Hepatic stellate cell (primary cell): ENCODE data around the gene GCLM.
"Not testable (repeated sequence)": the region's sequence is repeated elsewhere in the genome, so short reads cannot be mapped to it uniquely, and the experiment has no call there.

Experiments used
- DNase-seq: peaks from one replicate; pipeline ENCODE4 v3.0.0; 2011; ENCODE audit warnings: low spot score

The GCLM gene, protein sequence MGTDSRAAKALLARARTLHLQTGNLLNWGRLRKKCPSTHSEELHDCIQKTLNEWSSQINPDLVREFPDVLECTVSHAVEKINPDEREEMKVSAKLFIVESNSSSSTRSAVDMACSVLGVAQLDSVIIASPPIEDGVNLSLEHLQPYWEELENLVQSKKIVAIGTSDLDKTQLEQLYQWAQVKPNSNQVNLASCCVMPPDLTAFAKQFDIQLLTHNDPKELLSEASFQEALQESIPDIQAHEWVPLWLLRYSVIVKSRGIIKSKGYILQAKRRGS

DNA sequence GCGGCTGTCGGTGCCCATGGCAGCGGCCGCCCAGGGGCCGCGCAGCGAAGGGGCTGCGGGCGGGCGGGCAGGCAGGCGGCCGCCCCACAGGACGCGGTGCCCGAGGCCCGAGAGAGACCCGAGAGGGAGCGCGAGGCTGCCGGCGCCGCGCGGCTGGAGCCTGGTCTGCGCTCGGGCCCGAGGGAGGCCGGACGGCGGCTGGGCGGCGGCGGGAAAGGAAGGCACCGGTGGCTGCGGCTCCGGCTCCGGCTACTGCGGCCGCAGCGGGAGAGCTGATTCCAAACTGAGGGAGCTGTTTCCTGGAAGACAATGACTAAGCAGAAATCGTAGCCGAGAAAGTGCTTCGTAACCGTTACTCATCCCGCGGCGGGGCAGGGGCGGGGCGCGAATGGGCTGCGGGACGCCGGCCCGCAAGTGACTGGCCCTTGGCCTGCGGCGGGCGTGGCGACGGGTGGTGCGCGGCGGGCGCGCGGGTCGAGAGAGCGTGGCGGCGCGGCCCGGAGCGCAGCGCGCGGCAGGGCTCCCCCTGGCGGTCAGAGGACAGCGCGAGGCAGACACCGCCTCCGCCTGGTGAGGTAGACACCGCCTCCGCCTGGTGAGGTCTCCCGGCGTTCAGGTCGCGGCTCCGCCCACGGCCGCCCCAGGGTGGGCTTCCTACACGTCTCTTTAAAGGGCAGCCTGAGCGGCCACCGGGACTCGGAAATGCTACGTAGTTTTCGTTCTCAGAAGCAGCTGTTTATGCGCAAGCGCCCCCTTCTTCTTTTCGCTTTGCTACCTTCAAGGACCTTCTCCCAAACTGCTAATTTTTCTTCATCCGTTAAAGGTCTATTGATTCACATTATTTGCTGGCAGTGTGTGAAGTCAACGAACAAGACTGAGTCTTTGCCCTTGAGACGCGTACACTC is at the start of gene GCLM:
TSS of gene GCLM (minus strand) at position 285 of the 905 bp plus-strand sequence. CDS start at position 18, 267 bp downstream.
- peak; percentile 87 for DNase-seq

DNA sequence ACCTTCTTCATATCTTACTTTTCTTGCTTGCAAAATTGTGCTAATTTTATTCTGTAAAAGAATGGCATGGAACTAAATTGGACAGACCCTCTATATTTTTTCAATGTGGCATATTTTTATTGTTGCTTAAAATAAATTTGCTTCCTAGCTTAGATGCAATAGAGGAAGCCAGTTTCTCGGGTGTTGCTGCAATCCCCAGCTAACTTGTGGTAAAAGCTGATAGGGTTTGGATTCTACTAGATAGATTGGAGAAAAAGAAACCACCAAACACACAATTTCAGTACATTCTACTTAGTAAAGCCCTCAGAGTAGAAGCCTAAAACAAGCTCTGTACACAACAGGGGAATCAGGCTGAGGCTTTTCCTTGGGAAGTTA is 49.5 kb upstream of the GCLM start:
- no peak for DNase-seq

DNA sequence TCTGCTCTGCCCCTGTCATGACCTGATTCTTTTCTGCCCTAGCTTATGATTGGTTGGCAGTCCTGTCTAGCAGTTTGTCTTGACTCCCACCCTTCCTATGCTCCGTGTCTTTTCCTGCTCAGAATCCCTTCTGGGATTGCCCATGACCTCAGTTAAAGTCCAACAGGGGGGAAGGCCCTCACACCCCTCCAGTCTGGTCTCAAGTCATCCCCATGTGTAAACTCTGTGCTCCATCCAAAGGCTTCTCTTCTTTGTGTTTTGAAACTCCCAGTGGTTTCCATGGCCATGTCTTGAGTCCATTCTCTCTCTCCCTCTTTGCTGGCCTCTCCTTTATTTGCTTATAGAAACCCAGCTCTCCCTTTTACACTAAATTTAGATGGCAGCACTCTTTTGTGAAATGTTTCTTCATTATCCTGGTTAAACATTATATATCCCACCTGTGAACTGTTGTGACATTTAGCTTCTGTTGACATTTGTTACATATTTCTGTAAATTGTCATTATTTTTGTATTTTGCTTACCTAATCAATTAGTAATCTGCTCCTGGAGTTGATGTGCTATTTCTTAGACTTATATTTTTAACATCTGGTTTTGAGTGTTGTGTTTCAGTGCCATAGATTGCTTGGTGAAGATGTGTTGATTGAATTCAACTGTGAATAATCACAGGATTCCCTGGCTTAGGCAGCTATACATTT is 48.9 kb upstream of the GCLM start:
- DNase-seq: no peak

DNA sequence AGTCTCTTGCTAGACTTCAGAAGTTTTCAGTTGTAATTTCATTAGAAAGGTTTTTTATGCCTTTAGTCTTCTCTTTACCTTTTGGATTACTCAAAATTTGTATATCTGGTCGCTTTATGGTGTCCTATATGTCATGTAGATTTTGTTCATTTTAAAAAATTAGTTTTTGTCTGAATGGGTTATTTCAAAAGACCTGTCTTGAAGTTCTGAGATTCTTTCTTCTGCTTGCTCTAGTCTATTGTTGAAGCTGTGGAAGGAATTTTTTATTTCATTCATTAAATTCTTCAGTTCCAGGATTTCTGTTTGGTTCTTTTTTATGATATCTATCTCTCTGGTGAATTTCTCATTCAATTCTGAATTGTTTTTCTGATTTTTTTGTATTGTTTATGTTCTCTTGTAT is 46.5 kb upstream of the GCLM start:
- DNase-seq: no peak

DNA sequence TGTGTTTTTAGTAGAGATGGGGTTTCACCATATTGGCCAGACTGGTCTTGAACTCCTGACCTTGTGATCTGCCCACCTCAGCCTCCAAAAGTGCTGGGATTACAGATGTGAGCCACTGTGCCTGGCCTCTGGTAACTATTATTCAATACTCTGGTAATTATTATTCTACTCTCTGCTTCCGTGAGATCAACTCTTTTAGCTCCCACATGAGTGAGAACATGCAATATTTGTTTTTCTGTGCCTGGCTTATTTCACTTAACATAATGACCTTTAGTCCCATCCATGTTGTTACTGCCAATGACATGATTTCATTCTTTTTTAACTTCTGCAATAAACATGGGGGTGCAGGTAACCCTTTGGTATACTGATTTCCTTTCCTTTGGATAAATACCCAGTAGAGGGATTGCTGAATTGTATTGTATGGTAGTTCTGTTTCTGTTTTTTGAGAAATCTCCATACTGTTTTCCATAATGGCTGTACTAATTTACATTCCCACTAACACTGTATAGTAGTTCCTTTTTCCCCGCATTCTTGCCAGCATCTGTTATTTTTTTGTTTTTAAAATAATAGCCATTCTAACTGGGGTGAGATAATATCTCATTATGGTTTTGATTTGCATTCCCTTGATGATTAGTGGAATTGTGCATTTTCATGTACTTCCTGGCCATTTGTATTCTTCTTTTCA is 37.9 kb upstream of the GCLM start:
- DNase-seq: not testable (repeated sequence)

DNA sequence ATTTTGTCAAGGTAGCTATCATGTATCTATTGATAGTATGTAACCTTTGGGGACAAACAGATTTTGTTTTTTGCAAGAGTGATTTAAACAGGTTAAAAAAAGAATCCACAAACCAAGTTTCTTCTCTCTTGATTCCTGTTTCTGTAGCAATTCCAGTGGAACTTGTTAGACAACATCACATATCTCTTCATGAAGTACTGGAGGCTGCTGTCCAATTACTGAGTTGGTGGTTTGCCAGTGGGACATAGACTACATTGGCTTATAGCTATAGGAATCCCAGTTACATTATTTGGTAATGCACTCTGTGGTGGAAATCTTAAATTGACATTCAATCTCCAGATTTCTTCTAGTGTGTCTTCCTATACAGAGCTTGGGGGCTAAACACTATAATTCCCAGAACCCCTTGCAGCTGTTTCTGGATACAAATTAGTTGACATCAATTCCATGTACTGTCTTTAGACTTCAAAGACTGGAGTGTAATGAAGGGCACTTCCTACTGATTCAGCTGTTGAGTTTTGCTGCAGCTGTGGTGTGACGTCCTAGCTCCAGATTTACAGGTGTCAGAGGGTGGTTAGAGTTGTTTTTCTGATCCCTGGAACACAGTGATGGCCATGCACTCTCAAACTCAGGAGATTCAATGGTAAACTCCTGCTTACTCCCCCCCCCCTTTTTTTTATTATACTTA is 29.4 kb upstream of the GCLM start:
- DNase-seq: no peak

DNA sequence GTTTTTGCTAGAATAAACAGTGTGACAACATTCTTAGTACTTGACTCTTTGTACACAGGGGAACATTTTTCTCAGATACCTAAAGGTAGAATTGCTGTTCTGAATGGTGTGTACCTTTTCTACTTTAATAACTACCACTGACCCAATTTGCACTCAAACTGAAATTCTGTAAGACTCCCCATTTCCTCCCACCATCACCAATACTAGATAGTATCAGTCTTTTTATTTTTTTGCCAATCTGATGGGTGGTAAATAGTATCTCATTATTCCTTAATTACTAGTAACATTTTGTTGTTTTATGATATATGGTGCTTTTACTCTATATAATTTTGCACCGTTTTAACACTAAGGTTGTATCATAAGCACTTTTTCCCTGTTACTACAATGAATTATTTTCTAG is 28.8 kb upstream of the GCLM start:
- no peak for DNase-seq

DNA sequence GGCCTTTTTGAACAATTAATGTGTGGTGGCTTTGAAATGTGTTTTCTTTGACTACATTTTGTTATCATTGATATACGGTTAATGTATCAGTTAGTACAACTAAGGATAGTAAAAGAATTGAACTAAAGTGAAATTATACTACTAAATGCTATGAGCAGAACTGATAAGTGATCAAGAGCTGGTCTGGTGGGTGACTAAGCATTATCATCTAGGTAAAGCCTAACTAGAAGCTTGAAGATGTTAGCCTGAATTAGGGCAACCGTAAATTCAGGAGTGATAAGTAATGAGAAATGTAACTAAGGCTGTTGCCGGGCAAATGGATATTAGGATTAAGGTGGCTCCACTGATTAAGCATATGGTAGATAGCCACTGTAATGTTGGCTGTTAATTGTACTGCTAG is 16.0 kb upstream of the GCLM start:
- no peak for DNase-seq

DNA sequence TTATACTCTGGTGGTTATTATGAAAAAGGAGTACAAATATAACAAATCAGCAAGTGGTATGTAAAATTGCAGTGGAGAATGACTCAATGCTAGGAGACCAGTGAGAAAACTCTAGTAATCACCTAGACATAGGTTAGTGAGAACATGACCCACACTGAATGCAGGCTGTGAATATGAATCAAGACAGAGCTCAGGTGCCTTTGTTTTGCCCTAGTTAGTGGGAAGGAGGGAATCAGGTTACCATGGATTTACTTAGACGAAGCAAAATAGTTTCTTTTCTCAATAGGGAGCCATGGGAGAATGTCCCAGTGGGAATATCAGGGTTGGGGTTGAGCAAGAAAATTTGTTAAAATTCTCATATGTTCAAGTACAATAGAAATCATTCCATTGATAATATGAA is 10.6 kb upstream of the GCLM start:
- DNase-seq: no peak

DNA sequence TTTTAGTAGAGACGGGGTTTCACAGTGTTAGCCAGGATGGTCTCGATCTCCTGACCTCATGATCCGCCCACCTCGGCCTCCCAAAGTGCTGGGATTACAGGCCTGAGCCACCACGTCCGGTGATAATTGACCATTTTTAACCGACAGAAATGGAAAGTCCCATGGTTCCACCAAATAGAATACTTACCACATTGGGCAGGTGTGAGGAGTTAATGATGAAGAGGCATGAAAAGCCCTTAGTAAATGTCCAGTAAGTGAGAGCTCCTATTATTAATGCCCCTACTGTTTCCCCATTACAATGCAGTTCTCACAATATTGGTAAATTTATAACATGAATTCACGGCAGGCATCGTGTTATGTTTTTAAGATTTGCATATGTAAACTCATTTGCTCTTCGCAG is 8.1 kb upstream of the GCLM start:
- DNase-seq: no peak

DNA sequence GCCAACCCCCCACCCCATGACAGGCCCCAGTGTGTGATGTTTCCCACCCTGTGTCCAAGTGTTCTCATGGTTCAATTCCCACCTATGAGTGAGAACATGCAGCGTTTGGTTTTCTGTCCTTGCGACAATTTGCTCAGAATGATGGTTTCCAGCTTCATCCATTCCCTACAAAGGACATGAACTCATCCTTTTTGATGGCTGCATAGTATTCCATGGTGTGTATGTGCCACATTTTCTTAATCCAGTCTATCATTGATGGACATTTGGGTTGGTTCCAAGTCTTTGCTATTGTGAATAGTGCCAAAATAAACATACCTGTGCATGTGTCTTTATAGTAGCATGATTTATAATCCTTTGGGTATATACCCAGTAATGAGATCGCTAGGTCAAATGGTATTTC is 1.6 kb upstream of the GCLM start:
- not testable (repeated sequence) for DNase-seq

DNA sequence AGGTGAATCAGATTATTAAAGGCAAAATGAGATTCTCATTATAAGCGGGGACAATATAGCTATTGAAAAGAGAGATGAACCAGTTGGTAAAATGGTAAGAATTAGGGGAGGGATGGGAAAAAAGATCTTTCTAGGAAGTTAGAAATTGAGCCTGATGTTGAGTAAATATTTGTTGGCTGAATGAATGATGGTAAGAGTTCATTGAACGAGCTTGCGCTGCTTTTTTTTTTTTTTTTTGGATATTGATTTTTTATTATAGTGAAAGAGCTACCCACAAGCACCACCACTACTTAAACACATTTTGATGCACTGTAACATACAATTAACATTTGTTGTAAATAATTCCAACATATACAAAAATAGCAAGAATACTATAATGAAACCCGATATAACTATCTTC is 1.1 kb upstream of the GCLM start:
- DNase-seq: no peak

DNA sequence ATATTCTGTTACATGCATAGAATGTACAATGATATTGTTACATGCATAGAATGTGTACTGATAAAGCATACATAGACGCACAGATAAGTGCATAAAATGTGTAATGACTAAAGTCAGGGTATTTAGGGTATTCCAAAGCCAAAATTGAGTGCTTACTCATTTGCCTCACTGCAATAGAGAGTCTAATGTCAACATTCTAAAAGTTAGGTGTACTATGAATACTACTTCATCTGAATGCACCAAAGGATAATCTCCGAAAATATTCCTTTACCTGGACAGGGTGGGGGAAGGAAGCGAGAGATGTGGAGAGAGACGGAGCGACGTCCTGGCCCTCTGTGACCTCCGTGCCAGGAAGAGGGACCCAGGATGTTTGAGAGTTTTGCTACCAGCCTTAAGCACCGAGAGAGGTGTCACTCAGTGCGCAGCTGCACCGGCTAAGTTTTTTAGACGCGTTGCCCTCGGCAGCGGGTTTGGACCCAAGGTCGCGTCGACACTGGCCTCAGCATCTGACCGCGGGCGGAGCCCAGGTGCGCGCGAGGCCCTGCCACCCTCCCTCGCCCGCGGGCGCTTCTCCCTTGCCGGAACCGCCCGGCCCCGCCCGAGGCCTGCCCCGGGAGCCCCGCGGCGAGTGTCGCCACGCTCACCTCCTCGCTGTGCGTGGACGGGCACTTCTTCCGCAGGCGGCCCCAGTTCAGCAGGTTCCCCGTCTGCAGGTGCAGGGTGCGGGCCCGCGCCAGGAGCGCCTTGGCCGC is 660 bp downstream of the GCLM start:
- DNase-seq: peak; percentile 29

DNA sequence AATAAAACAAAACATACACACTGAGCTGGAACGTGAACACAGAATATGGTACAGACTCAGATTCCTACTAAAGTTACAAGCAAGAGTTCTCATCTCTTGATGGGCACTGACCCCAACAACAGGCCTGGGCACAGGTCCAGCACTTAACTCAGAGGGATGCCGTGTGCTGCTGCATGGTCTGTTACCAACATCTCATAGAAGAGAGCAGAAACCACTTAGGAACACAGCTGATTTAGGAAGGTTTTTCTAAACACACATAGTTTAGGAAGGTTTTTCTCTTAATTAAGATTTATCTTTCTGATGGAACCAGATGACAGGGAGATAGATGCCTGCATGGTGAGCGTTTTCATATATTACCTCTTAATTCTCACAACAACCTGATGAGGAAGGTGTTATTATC is 1.5 kb downstream of the GCLM start:
- no peak for DNase-seq

DNA sequence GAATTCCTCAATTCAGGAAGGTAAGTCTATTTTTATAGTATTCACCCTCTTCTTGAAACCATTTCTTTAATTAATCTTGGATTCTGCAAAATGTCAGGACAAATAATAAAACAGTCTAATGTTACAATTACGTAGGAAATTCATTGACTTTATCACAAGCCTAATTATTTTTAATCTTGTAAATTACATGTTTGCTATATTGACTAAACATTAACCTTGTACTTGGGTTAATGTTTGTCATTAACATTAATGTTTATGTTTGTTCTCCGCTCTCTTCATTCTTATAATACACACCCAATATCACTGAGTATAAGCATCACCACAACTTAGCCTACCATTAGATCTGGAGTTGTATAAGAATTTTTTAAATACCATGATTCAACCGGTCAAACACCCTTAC is 2.8 kb downstream of the GCLM start:
- DNase-seq: no peak

DNA sequence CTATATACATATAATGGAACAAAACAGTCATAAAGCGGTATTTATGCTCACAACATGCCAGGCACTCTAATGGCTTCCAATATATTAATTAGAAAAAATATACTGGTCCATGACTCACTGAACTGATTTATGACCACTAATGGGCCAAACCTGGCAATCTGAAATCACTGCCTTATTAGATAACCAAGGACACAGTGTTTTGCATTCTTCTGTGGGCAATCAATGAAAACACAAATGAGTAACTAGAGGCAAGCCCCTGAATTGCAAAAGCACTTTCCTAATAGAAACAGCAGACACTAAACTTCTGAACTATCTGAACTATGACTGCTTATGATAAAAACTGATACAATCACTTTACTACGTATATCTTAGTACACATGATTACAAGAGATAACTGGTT is 3.5 kb downstream of the GCLM start:
- DNase-seq: no peak

DNA sequence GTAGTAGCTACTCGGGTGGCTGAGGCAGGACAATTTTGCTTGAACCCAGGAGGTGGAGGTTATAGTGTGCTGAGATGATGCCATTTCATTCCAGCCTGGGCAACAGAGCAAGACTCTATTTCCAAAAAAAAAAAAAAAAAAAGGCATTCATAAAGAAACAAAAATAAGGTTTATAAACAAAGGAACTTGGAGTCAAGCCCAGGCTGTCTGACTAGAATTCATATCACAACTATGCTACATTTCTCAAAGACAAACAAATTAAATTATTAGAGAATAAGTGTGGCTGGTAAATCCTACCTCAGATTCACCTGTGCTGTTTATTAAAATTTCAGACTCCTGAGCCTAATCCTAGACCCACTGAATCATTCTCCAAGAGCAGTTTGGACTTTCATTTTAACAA is 4.2 kb downstream of the GCLM start:
- DNase-seq: no peak

DNA sequence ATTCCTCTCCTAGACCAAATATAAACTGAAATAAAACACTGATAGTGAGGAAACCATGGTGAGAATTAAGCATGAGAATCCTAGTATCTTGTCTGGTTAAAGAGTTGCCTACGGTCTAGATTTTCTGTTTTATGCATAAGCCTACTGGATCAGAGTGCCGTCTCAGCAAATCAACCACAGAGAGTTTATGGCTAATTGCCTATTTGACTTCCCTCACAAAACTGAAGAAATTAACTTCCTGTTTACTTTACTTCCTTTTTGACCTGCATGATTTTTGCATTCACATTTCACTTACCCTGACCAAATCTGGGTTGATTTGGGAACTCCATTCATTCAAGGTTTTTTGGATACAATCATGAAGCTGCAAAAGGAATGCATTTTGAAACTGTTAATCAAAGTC is 5.0 kb downstream of the GCLM start:
- no peak for DNase-seq

DNA sequence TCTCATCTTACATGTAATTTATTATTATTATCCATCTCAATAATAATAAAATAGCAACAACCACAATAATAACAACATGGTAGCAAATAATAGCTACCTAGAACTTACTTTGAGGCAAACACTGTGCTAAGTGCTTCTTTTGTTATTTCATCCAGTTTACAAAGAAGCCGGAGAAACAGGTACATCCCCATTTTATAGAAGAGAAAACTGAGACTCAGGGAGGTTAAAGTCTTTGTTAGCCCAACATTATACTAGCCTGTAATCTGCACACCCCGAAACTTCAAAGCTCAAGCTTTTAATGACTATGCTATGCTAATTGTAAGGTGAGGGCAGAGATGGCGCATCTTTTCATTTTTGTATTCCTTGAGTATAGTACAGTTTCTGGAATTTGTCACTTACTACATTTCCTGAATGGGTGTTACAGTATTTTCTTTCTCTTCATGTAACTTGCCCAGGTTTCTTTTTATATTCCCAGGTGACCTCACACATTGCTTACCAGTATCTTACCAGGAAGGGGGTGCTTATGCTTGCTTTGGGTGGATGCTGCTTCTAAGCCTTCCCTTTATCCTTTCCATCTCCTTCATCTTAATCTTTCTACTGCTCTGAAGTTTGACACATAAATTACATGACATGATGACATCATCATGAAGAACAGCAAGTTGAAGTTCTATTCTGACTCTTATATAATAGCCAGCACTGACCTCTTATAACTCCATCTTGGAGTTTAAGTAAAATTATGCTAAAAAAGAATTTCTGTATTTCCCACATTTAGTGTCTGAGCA is 8.3 kb downstream of the GCLM start:
- DNase-seq: no peak

DNA sequence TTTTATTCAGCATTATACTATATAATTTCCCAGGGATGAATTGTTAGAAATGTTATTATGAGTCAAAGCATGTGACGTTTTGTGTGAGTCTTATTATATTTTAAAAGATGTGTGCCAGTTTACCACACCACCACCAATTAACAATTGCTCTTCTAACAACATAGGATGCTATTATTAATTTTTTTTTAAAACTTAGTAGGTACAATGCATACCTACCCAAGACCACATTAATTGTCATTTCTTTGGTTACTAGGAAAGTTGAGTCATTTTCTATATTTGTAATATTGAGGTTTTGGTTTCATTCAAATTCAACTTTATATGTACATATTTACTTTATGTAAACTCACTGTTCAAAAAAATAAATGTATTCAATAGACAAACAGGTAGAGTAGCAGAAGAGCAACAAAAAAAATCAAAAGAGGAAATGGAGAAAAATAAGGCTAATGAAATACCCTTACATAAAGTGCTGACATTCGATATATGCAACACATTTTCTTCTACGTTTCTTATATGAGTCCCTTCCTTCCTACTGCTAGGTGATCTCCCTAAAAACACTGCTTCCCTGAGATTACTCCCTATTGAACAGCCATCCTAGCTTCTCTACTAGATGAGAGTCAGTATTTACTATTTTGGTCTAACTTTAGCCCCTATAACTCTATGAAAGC is 9.6 kb downstream of the GCLM start:
- no peak for DNase-seq
